Activated T-helper 1 cell treated with anti-CD3 and anti-CD28 coated beads, Interleukin-12 subunit alpha, Interleukin-12 subunit beta, Interleukin-2, Interleukin-4 antibody, amounts not matched to agents 30 ng/mL and 10 ng/mL and 1 ng/mL, durations not matched to agents 14 hours and 24 hours and 36 hours (primary cell): Measurements from ENCODE around the gene SPECC1L. TPM values are rescaled to one million over a fixed set of nuclear protein-coding genes. Genes with fewer than 3 reads are reported as not detected.
A peak's percentile ranks its signal among the peaks of the same experiment; 100 is the strongest.
"Not testable (repeated sequence)": the region's sequence is repeated elsewhere in the genome, so short reads cannot be mapped to it uniquely, and the experiment has no call there.

Experiments used
- DNase-seq: peaks from one replicate; pipeline ENCODE4 v3.0.0; 2021; ENCODE audit warnings: low spot score
- H3K27ac Mint-ChIP-seq: one replicate; pipeline ENCODE4 v1.8.0; 2021; ENCODE audit warnings: mild to moderate bottlenecking, mixed read lengths
- H3K27me3 Mint-ChIP-seq: one replicate; pipeline ENCODE4 v1.8.0; 2022; ENCODE audit warnings: mild to moderate bottlenecking, moderate library complexity, mixed read lengths; ENCODE audit not compliant: insufficient read depth
- H3K36me3 Mint-ChIP-seq: one replicate; pipeline ENCODE4 v1.8.0; 2021; ENCODE audit warnings: low read depth, mixed read lengths
- H3K4me1 Mint-ChIP-seq: one replicate; pipeline ENCODE4 v1.8.0; 2021; ENCODE audit warnings: low read depth, mixed read lengths
- H3K4me3 Mint-ChIP-seq: one replicate; pipeline ENCODE4 v1.8.0; 2021; ENCODE audit warnings: mild to moderate bottlenecking, moderate library complexity, mixed read lengths
- H3K9me3 Mint-ChIP-seq: one replicate; pipeline ENCODE4 v1.8.0; 2021; ENCODE audit warnings: mixed read lengths
- intact Hi-C: fragments of 100-400 bp; cut with micrococcal nuclease; formaldehyde crosslinking; loops from one replicate; pipeline ENCODE4 v1.15.1; 2024
- total RNA-seq: library from RNA; stranded (reverse); gene quantifications from 2 replicates; pipeline ENCODE4 v1.2.3, GENCODE V29; 2022

Gene SPECC1L
- total RNA-seq, 1 donor from 2014 or later, result 40.3 TPM

DNA sequence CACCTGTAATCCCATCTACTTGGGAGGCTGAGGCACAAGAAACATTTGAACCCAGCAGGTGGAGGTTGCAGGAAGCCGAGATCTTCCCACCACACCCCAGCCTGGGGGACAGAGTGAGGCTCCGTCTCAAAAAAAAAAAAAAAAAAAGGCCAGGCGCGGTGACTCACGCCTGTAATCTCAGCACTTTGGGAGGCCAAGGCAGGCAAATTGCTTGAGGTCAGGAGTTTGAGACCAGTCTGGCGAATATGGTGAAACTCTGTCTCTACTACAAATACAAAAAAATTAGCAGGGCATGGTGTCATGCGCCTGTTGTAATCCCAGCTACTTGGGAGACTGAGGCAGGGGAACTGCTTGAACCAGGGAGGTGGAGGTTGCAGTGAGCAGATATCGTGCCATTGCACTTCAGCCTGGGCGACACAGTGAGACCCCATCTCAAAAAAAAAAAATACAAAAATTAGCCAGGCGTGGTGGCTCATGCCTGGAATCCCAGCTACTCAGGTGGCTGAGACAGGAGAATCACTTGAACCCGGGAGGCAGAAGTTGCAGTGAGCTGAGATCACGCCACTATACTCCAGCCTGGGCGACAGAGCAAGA, 32.4 kb upstream of the SPECC1L start:
- H3K27ac Mint-ChIP-seq, DNase-seq, H3K27me3 Mint-ChIP-seq, H3K9me3 Mint-ChIP-seq, H3K4me3 Mint-ChIP-seq, intact Hi-C loops, H3K36me3 Mint-ChIP-seq: not testable (repeated sequence)
- H3K4me1 Mint-ChIP-seq, result peaks cover 32% of the 10 kb centered on the region

DNA sequence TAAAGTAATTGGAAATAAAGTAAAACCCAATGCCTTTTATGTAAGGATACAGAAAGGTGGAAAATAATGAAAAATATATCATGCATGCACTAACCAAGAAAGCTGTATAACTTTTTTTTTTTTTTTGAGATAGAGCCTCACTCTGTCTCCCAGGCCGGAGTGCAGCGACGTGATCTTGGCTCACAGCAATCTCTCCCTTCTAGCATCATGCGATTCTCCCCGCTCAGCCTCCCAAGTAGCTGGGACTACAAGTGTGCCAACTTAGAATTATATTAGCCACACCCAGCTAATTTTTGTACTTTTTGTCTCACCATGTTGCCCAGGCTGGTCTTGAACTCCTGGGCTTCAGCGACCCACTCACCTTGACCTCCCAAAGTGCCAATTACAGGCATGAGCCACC, 30.2 kb upstream of the SPECC1L start:
- intact Hi-C loops, result no loop called here
- no peak overlapping the region for H3K27ac Mint-ChIP-seq
- DNase-seq, result no peak
- no peak overlapping the region for H3K4me3 Mint-ChIP-seq
- H3K9me3 Mint-ChIP-seq, result no peaks in the 10 kb centered on the region
- peaks cover 2% of the 10 kb centered on the region for H3K27me3 Mint-ChIP-seq
- H3K4me1 Mint-ChIP-seq, result peaks cover 44% of the 10 kb centered on the region
- H3K36me3 Mint-ChIP-seq, result peaks cover 1% of the 10 kb centered on the region

DNA sequence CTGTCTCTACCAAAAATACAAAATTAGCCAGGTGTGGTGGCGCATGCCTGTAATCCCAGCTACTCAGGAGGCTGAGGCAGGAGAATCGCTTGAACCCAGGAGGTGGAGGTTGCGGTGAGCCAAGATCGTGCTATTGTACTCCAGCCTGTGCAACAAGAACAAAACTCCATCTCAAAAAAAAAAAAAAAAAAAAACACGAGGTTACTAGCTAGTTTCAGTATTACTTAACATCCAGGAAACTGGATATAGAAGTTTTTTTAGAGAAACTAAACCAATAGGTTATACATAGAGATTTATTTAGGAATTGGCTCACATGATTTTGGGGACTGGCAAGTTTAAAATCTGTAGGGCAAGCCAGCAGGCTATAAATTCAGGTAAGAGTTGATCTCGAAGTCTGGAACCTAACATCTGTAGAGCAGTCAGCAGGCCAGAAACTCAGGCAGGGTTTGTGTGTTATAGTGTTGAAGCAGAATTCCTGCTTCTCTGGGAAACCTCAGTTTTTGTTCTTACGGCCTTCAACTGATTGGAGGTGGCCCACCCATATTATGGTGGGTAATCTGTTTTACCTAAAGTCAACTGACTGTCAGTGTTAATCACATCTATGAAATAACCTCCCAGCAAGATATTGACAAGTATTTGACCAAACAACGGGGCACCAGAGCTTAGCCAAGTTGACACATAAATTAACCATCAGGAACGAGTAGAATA, 29.5 kb upstream of the SPECC1L start:
- H3K36me3 Mint-ChIP-seq, DNase-seq, H3K4me3 Mint-ChIP-seq, H3K9me3 Mint-ChIP-seq, intact Hi-C loops, H3K27ac Mint-ChIP-seq, H3K27me3 Mint-ChIP-seq: not testable (repeated sequence)
- peaks cover 44% of the 10 kb centered on the region for H3K4me1 Mint-ChIP-seq

DNA sequence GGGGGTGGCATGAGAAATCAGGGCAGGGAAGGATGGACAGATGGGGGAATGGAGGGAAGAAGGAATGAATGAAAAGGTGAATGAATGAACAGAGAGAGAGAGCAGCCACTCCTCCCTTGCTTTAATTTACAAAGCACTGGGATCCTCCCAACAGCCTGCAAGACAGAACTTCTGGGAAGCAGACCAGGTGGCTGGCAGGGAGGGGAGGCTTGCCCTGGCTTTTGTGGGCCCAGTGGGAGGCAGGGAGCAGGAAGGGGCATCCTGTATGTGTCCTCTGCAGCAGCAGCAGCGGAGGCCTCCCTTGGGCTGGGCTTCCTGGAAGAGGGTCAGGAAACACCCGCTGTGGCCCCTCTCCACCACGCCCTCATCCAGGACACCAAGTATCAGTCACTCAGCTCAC, 27.2 kb upstream of the SPECC1L start:
- H3K9me3 Mint-ChIP-seq, intact Hi-C loops, DNase-seq, H3K27me3 Mint-ChIP-seq, H3K36me3 Mint-ChIP-seq: not testable (repeated sequence)
- Mint-ChIP-seq H3K4me3 (peak overlapping the region; percentile 60), H3K27ac (peak overlapping the region; percentile 84), H3K4me1 (peaks cover 44% of the 10 kb centered on the region)

DNA sequence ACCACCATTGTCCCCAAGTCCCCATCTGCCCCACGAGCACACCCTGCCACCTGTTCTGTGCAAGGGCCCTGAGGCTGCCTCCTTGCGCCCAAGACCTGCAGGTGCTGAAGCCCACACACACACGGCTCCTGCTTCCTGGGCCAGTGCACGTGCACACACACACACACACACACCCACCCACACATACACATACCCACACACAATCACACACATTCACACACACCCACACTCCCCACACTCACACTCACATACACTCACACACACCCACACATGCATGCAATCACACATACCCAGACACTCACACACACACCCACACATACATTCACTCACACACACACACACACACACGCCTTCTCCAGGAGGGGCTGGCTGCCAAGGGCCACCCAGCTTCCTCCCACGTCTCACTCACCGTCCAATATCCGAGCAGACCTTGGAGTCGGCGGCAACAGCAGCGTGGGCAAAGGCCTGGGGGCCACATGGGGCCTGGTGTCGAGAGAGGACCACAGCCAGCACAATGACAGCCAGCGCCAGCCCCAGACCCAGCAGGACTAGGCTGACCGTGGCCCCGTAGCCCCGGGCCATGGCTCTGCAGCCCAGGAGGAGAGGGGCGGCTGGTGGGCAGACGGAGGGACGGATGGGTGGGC, 26.4 kb upstream of the SPECC1L start:
- Mint-ChIP-seq H3K36me3 (peaks cover 1% of the 10 kb centered on the region), H3K9me3 (no peaks in the 10 kb centered on the region), H3K4me3 (peak overlapping the region; percentile 20), H3K27me3 (no peaks in the 10 kb centered on the region), H3K4me1 (peaks cover 44% of the 10 kb centered on the region), H3K27ac (peak overlapping the region; percentile 85)
- intact Hi-C loops, result no loop called here
- DNase-seq, result no peak

DNA sequence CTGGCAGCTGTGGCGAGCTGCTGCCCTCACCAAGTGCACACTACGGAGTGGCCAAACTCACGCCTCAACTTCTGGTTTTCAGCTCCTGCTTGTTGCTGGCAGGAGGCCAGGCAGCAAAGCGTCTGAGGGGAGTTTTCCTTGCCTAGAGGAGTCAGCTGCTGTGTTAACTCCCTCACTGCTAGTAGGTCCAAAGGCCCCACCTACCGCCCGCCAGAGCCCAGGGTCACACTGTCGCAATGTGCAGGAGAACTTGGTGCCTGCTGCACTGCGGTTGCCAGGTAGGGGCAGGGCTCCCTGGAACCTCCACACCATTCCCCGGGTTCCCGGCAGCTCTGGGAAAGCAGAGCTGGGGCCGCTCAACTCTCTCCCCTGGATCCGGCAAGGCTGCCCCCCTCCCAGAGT, 25.6 kb upstream of the SPECC1L start, which contains the start of gene GGT5:
Gene GGT5 (minus strand): TSS at position 53 of the 402 bp plus-strand sequence. CDS start 357 bp downstream, outside the sequence.
- Mint-ChIP-seq H3K27ac (peak within 1 kb of the TSS; percentile 85), H3K4me1 (peaks cover 41% of the 10 kb centered on the region), H3K4me3 (peak within 1 kb of the TSS; percentile 20)
- H3K9me3 Mint-ChIP-seq, H3K27me3 Mint-ChIP-seq, H3K36me3 Mint-ChIP-seq, intact Hi-C loops, DNase-seq: not testable (repeated sequence)

DNA sequence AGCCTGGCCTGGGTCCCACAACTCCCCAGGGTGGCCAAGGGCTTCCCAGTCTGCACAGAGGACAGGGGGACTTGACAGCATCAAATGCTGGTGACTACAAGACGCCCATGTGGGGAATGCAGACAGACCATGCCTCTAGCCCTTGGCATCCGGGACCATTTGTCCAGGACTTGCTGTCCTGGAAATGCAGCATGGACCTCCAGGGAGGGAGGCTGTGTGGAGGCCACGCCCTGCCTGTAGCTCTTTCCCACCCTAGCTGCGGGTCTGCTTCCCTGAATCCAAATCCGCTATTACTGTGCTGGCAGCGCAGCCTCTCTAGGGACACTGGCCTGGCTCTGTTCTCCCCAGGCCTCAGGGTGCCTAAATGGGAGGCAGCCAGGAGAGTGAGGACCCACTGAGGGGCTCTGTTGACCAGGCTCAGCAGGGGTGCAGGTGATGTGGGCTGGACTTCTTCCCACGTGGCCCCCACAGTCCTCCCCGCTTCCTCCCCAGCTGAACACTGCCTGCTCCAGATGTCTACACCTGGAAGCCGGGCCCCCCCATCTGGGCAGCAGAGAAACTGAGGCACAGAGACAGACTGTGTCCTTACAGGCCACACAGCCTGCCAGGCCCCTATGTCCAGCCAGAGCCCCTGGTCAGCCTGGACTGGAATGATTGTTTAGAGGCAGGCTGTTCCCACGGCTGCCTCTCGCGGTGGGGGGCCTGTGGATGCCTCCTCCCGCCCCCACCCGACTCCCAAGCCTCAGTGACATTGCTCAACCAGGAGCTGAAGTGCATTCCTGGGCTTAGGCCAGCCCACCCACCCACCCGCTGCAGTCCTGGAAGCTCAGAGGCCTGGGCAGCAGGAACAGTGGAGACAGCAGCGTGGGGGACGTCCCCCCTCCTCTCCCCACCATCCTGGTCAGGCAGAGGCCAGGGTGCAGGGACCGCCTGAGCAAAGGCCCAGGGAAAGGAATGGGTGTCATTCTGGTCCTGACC, 24.8 kb upstream of the SPECC1L start:
- peaks cover 32% of the 10 kb centered on the region for H3K4me1 Mint-ChIP-seq
- H3K27me3 Mint-ChIP-seq, H3K36me3 Mint-ChIP-seq, intact Hi-C loops, DNase-seq, H3K9me3 Mint-ChIP-seq, H3K27ac Mint-ChIP-seq, H3K4me3 Mint-ChIP-seq: not testable (repeated sequence)

DNA sequence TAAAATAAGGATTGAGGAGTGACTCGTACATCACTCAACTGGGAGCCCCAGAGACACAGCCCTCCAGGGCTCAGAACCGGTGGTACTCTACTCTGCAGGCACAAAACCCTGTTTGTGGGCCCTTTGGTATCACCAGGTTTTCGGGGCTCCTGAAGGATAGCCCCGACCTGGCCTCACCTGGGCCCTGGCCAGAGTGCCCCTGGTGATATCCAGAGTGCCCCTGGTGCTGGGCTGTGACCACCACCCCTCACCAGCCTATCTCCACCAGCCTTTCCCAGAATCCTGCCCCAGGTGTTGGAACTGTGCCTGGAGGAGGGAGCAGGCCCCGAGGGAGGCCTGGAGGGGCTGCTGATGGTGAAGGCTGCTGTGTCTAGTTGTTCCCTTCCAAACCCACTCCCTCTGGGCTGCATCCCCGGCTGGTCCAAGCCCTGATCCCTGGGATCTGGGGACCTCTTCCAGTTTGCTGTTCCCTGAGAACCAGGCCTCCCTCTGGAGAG, 23.6 kb upstream of the SPECC1L start:
- intact Hi-C loops, result loop anchor here (1.0 kb wide), 1 partner anchor 58 kb away; no protein-coding TSS in a partner anchor
- Mint-ChIP-seq H3K27ac (no peak overlapping the region), H3K4me1 (peaks cover 23% of the 10 kb centered on the region)

DNA sequence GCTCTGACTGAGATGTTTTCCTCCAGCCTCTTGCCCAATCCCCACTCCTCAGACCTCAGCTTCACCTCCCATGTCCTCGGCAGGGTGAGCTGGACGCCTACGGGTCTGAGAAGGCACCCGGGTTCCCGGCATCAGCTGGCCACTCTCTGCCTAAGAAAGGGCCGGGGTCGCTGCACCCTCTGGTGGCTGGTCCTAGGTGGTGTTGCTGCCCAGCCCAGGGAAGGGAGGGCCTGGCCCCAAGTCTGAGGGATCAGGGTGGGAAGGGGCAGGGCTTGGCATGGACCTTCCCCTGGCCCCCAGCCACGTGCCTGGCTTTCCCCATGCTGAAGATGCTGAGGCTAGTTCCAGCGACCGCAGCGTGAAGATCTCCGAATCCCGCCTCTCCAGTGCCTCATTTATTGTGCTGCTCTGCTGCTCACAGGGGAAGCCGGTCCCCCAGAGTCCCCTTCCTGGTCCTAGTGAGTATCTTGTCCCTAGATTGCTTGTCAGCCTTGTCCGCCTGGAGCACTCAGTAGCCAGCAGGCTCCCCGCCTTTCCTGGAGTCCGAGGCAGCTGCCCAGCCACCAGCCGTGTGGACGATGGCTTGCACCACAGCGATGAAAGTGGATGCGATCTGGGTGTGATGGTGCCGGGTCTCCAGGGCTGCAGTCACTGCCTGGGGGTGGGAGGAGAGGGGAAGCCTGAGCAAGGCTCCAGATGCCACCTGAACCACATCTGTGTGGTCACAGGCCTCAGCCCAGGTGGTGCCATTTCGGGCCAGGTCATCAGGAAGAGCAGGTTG, 22.9 kb upstream of the SPECC1L start:
- peaks cover 16% of the 10 kb centered on the region for H3K4me1 Mint-ChIP-seq
- H3K9me3 Mint-ChIP-seq, result no peaks in the 10 kb centered on the region
- peak; percentile 29 for DNase-seq
- peaks cover 1% of the 10 kb centered on the region for H3K36me3 Mint-ChIP-seq
- H3K27me3 Mint-ChIP-seq, result no peaks in the 10 kb centered on the region
- intact Hi-C loops, result loop anchor here (1.0 kb wide), 1 partner anchor 58 kb away; no protein-coding TSS in a partner anchor
- H3K27ac Mint-ChIP-seq, result no peak overlapping the region
- H3K4me3 Mint-ChIP-seq, result no peak overlapping the region

More for the DNA sequence above, 23.6 kb upstream of the SPECC1L start:
- H3K36me3 Mint-ChIP-seq, result peaks cover 1% of the 10 kb centered on the region
- H3K9me3 Mint-ChIP-seq, result no peaks in the 10 kb centered on the region
- no peak overlapping the region for H3K4me3 Mint-ChIP-seq
- no peaks in the 10 kb centered on the region for H3K27me3 Mint-ChIP-seq
- no peak for DNase-seq

DNA sequence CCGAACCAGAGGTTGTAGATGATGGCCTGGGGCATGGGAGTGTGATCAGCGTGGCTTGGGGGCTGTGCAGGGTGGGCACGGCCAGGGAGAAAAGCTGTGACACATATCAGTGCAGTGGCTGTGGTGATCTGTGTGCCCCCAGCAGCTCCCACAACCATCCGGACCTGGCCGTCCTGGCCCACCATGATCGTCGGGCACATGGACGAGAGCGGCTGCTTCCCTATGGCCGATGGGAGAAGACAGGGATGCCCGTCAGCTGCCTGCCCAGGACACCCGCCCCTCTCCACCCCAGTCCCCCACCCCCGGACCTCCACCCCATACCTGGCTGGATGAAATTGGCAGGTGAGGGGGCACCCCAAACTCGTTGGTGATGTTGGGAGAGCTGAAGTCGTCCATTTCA, 22.0 kb upstream of the SPECC1L start:
- H3K36me3 Mint-ChIP-seq, DNase-seq, intact Hi-C loops, H3K4me1 Mint-ChIP-seq, H3K27me3 Mint-ChIP-seq, H3K4me3 Mint-ChIP-seq, H3K27ac Mint-ChIP-seq, H3K9me3 Mint-ChIP-seq: not testable (repeated sequence)

DNA sequence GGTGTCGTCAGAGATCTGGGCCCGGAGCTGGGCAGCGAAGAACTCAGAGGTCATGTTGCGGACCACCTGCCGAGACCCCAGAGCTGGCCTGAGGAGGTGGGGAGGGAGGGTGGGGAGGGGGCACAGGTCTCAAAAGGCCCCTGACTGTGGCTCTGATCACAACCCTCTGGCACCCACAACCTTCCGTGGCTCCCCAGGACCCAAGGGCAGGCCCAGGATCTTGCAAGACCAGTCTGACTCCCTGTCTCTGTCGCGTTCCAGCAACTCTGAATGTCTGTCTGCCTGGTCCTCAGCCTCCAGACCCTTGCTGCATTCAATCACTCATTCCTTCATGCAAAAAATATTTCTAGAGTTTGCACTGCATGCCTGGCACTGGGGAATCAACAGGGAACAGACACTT, 21.2 kb upstream of the SPECC1L start:
- H3K27me3 Mint-ChIP-seq, DNase-seq, H3K9me3 Mint-ChIP-seq, H3K4me1 Mint-ChIP-seq, H3K36me3 Mint-ChIP-seq, H3K27ac Mint-ChIP-seq, intact Hi-C loops, H3K4me3 Mint-ChIP-seq: not testable (repeated sequence)

DNA sequence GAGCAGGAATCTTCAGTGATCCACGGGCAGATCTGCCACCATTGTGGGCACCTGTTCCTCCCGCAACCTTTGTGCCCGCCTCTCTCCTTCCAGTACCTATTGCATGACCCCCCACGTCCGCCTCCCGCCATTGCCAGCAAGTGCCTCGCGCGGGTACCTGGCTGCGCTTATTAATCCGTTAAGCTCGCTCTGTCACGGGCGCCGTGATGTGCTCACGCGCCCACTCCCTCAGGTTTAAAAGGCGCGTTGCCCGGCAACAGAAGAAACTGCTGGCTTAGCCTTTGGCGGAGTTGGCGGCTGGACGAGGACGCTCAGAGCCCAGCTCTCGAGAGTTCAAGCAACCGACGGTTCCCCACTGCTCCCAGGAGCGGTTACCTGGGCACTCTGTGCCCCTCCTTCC, 19.3 kb upstream of the SPECC1L start:
- H3K4me1 Mint-ChIP-seq, intact Hi-C loops, H3K27me3 Mint-ChIP-seq, DNase-seq, H3K4me3 Mint-ChIP-seq, H3K36me3 Mint-ChIP-seq, H3K9me3 Mint-ChIP-seq, H3K27ac Mint-ChIP-seq: not testable (repeated sequence)
